Activated CD4-positive, CD25-positive, alpha-beta regulatory T cell treated with anti-CD3 and anti-CD28 coated beads, Interleukin-2, amount 50 U/mL, for 16 hours (primary cell): Measurements from ENCODE around the gene COL4A2.
"Not testable (repeated sequence)": the region's sequence is repeated elsewhere in the genome, so short reads cannot be mapped to it uniquely, and the experiment has no call there.

Experiments
- DNase-seq: peaks from one replicate; pipeline ENCODE4 v3.0.0-alpha.2; 2020; ENCODE audit warnings: low read depth, low spot score

Gene COL4A2

GRCh38 chr13:110438776-110439175 is 131.7 kb downstream of the COL4A2 start:
- no peak for DNase-seq

- no peak for DNase-seq
Measured at GRCh38 chr13:110440946-110441731, 134.1 kb downstream of the COL4A2 start.

- no peak for DNase-seq
Measured at GRCh38 chr13:110442930-110443621, 136.0 kb downstream of the COL4A2 start.

- no peak for DNase-seq
Measured at GRCh38 chr13:110443622-110444225, 136.6 kb downstream of the COL4A2 start.

GRCh38 chr13:110444226-110444653 is 137.2 kb downstream of the COL4A2 start:
- no peak for DNase-seq

- no peak for DNase-seq
Measured at GRCh38 chr13:110445183-110445582, 138.1 kb downstream of the COL4A2 start.

GRCh38 chr13:110445722-110446574 is 138.9 kb downstream of the COL4A2 start:
- no peak for DNase-seq

GRCh38 chr13:110446575-110446890 is 139.4 kb downstream of the COL4A2 start:
- no peak for DNase-seq

- no peak for DNase-seq
Measured at GRCh38 chr13:110447058-110447511, 140.0 kb downstream of the COL4A2 start.

GRCh38 chr13:110447801-110448200 is 140.7 kb downstream of the COL4A2 start:
- no peak for DNase-seq

GRCh38 chr13:110448230-110448629 is 141.1 kb downstream of the COL4A2 start:
- DNase-seq, result no peak

- DNase-seq, result no peak
Measured at GRCh38 chr13:110448677-110449076, 141.6 kb downstream of the COL4A2 start.

- DNase-seq, result no peak
Measured at GRCh38 chr13:110449219-110450015, 142.3 kb downstream of the COL4A2 start.

GRCh38 chr13:110450016-110450900 is 143.2 kb downstream of the COL4A2 start:
- no peak for DNase-seq

- no peak for DNase-seq
Measured at GRCh38 chr13:110450941-110451730, 144.1 kb downstream of the COL4A2 start.

- not testable (repeated sequence) for DNase-seq
Measured at GRCh38 chr13:110453091-110453490, 146.0 kb downstream of the COL4A2 start.

GRCh38 chr13:110453797-110454196 is 146.7 kb downstream of the COL4A2 start:
- no peak for DNase-seq

- no peak for DNase-seq
Measured at GRCh38 chr13:110454227-110454859, 147.3 kb downstream of the COL4A2 start.

GRCh38 chr13:110454956-110455355 is 147.9 kb downstream of the COL4A2 start:
- DNase-seq, result no peak
